Panc1 (cell line): Measurements from ENCODE around the gene HES4.

ENCODE experiments used
- CTCF ChIP-seq: fragments of 450-650 bp; IDR thresholded peaks from 2 replicates; pipeline ENCODE4 v1.5.1; 2017; ENCODE audit warnings: mild to moderate bottlenecking
- POLR2AphosphoS5 ChIP-seq: IDR thresholded peaks from 2 replicates; pipeline ENCODE4 v1.6.1; 2012; ENCODE audit warnings: mild to moderate bottlenecking, low read depth, low read length, moderate library complexity
- TCF7L2 ChIP-seq: IDR thresholded peaks from 2 replicates; pipeline ENCODE4 v1.6.1; 2011; ENCODE audit warnings: mild to moderate bottlenecking, low read depth, low read length, inconsistent platforms

DNA sequence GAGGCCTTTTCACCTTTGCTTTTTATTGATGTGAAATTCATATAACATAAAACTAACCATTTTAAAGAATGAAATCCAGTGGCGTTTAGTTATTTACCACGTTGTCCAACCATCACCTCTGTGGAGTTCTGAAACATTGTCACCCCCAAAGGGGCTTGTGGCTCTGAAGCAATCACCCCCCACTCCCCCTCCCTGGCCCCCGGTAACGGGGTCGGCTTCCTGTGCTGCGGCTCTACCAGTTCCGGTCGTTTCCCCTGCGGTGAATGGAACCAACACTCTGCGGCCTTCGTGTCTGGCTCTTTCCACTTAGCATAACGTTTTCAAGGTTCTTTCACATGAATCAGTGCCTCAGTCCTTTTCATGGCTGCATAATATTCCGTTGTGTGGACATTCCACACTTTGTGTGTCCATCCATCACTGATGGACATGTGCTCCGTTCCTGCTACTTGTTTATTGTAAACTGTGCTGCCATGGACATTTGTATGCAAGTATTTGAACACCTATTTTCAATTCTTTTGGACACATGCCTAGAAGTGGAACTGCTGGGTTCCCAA lies 11.6 kb upstream of the HES4 start:
- TF ChIP-seq CTCF (no peak), TCF7L2 (no peak), POLR2AphosphoS5 (no peak)
